NCI-H526 (cell line): ENCODE measurements around the gene RNF207.

Experiments
- DNase-seq, 2 experiments: peaks; one replicate each; lab custom pipeline; 2025; lab: John Stamatoyannopoulos, UW

The RNF207 gene

GRCh38 chr1:6269720-6270400 lies 63.9 kb downstream of the RNF207 start:
- DNase-seq: peak; percentile 84 to 89

GRCh38 chr1:6270401-6270800 lies 64.5 kb downstream of the RNF207 start:
- DNase-seq: peak in 1 of 2 experiments; percentile 41
